HG03457 (cell line): ENCODE measurements around the gene DOCK1.

Source experiments
- ATAC-seq: cut with Tn5 transposase; IDR thresholded peaks from one replicate; pipeline ENCODE4 v1.9.1; 2021; ENCODE audit warnings: moderate number of reproducible peaks; ENCODE audit not compliant: unreplicated experiment

DOCK1 gene

DNA sequence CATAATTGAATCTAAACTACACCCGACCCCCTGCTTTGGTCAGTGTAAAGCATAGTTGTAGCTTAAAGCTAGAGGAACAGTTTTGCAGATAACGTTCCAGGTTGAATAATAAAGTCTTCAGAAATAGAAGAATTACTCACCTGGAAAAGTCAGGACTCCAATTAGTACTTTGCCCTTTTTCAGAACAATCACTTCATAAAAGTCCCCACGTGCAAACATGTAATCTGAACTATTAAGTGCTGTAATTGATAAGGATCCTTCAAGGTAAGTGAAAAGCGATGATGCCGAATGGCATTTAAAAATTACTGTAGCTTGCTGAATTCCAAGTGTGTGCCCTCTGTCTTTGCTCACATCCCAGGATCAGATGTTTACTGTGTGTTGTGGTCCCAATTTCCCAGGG lies 344.8 kb downstream of the DOCK1 start:
- ATAC-seq: no peak

DNA sequence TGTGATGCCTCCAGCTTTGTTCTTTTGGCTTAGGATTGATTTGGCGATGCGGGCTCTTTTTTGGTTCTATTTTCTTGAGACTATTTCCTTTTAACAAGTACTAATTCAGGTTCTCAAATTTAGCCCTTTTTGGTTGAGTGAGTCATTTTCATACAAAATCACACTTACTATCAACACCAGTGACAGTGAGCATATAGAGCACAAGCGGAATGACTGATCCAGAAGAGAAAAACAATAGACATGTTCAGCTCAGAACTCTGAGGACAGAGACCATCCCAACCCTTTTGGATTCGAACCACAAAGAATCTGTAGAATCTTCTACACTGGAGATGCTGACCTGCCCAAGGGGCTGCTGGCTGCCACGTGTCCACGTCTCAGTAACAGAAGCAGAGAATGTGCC lies 347.6 kb downstream of the DOCK1 start:
- ATAC-seq: no peak

DNA sequence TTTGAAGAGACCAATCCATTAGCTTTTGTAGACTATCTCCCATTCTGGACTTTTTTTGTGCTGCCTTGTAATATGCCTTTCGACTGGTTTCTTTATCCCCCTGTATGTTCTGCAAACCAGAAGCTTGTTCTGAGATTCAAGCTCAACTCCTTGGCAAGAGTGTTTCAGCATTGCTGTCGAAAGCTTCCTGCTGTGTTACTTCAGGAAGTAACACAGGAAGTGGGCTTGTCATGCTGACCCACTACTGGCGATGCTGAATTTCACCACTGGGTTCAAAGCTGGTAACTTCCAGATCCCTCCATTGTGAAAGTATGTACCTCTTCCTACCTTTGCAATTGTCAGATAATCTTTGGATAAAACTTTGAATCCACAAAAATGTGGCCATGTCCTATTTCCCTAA lies 349.0 kb downstream of the DOCK1 start:
- no peak for ATAC-seq

DNA sequence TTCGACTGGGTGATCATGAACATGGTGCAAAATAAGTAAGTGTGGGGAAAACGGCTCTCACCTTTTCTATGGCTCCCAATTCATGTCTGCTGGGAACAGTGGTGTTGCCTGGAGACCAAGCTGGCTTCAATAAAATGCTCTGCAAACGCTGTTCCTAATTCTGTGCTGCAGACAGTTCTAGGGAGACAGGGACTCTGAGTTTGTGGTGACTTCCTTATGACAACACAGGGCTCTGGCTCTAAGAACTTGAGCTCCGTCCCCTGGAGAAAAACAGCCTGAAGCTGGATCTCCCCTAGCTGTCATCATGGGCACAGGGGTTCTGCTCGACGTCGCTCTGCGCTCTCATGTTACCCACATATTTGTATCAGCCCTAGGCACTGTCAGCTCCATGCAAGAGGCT lies 352.2 kb downstream of the DOCK1 start:
- ATAC-seq: no peak

DNA sequence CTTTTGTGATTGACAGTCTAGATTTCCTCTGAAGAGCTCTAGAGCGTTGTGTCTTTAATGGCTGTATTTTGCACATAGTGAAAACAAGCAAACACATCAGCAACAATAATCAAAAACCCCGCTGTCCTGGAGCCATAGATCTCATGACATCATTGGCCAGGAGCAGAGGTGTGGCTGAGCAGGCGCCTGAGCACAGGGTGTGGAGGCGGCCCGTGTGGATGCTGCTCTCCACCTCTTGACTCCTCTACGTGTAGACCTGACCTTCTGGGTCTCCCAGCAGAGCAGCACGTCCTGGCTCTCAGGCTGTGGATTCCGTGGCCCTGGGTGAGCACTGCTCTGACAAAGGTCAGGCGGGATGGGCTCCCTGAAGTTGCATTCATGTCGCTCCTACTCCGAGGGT lies 354.1 kb downstream of the DOCK1 start:
- no peak for ATAC-seq

DNA sequence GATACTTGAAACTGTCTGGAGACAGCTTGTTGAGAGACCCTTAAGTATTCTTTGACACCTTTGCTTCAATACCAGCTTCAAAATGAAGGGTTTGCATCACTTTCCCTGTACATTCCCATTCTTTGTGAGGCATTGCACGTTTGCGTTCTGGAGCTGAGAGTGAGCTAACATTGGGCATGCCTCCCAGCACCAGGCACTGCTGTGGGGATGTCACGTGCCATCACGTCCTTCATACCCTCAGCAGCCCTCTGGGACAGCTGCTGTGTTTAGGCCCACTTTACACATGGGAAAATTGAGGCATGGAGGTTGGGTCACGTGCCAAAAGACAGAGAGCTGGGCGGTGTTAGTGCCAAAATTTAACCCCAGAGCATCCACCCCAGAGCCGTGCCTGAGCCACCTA lies 357.4 kb downstream of the DOCK1 start:
- no peak for ATAC-seq

DNA sequence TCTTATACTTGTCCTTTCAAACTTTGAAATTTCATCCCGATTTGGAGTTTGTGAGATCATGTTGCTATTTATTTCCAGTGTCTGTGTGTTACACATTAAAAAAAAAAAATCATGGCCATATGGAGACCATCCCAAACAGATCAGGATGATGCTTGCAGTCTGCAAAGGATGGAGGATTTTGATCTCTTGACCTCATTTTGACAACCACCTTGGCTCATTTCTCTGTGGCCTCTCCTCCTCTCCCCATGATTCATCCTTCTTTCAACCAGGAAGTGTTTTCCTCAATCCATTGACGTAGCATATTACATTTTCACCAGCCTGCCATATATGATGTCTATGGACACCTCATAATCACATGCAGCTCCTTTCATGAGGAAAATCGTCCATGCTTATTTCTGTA lies 360.1 kb downstream of the DOCK1 start:
- ATAC-seq: no peak

DNA sequence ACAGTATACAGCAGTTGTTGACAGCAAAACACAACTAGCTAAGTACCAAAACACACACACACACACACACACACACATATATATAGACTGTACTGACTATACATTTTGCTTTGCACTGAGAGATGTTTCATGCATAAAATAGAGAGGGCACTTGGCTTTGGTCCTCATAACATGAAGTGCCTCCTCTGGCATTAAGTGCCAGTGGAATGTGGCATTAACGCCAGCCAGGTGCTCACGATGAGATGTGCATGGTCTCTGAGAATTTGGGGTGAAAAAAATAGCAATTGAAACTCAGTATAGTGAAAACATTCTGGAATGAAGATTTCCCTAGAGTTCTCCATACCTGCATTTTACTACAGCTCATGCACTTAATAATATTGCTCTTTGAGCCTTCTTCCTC lies 361.2 kb downstream of the DOCK1 start:
- ATAC-seq: no peak

DNA sequence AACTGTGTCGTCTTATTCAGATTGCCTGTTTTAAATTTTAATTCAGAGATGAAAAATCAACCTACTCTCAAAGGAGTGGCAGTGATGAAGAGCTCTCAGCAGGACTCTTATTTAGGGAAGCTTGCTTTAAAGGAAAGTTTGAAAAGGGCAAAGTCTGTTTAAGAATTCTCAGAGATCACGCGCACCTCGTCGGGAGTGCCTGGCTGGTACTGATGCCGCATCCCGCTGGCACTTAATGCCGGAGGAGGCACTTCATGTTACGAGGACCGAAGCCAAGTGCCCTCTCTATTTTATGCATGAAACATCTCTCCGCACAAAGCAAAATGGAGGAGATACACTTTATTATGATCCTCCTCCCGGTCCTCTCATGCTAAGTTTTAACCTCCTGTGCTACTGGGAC lies 362.2 kb downstream of the DOCK1 start:
- ATAC-seq: no peak

DNA sequence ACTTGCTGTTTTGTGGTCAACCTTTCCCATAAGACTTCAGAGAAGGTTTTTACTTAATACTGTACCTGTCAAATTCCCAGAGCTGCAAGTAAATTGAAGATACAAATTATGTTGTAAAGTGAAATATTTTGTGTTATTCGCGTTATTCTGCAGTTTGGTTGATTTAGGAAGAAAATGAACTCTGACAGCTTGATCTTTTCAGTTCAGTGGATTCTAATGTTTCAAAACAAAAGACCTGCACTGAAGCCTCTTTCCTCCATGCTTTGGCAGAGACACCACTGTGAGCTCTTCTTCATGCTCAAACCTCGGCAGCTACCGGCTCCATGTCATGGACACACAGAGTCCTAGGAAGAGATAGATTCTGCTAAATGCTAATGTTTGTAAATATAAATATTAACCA lies 366.8 kb downstream of the DOCK1 start:
- ATAC-seq: no peak

DNA sequence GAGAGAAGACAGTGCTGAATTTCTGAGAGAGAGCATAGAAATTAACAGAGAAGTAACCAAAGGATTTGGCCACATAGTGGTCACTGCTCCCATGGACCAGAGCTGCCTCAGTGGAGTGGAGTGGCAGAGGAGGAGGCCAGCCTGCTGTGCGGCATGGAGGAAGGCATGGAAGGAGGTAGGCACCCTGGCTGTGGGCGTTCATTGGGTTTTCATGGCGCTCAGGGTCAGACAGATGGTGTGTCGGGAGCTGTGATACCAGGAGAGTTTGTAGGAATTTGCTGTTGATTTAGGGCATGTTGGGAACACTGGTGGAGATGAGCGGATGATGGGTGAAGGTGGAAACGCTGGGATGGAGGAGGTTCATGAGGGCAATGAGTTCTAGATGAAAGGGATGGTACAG lies 370.0 kb downstream of the DOCK1 start:
- no peak for ATAC-seq

DNA sequence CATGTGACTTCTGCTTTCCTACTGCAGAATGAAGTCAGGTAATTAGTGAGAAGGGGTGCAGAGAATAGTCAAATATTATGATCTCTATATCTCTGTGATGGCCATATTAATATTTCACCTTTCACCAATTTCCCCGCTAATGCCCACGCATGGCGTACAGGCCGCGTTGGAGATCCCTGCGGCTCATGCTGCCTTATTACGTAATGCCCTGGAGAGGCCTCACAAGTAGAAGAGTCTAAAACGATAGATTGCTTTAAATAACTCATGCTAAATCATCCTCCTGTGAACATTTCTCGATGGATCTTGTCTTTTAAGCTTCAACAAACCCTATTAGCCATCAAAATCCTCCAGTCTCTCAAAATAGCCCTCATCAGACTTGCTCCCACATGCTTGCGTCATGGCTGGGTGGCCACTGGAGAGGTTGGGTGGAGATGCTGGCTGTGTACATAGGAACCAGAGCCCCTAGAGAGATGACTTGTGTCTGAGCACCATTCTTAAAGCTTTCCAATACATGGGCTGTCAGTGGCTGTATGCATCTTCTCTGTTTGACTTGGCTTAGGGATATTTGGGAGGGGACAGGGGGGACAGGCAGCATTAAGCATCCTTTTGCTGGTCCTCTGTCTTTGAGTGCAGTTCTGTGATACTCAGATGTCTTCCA lies 370.7 kb downstream of the DOCK1 start:
- no peak for ATAC-seq

DNA sequence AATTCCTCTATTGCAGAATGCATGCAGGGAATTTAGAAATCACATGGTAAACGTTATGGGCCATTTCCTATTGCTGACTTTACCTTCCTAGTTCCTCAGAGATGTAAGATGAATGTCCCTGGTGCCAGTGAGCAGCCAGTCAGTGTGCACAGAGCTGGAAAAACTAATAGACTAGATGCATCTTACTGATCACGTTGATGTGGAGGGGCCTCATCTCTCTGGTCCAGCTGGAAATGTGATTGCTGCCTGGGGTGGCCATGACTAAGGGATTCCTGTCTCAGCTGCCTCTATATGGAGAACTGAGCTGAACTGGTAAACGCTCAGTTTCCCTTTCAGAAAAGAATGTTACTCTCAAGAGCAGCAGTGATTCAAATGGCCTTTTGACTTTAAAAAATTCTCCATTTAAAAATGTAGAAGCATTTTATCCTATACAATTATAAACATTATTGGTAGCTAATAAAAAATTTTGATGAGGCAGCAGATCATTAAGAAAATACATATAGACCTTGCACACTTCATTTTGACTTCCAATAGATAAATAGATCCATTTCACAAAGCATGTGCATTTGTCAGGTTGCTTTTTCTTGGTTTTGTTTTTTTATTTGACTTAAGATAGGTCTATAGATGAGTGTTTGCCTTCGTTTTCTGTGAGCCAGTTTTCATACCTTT lies 371.7 kb downstream of the DOCK1 start:
- ATAC-seq: no peak

DNA sequence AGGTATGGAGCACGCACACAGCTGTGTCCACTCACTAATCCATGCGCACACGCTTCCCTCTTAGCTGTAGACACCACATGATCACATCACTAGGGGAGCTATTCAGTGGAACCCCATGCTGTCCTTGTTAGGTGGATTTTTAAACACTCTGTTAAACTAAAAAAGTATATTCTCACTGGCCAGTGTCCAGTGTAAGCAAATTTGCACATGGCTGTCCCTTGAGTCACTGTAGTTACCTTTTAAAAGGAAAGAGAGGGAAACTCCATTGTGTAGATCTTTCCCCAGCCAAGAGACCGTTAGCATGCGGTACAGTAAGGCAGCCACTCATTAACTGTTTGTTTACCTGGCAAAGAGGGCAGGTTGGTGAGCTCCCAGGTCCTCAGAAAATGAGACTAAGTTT lies 372.8 kb downstream of the DOCK1 start:
- ATAC-seq: no peak

DNA sequence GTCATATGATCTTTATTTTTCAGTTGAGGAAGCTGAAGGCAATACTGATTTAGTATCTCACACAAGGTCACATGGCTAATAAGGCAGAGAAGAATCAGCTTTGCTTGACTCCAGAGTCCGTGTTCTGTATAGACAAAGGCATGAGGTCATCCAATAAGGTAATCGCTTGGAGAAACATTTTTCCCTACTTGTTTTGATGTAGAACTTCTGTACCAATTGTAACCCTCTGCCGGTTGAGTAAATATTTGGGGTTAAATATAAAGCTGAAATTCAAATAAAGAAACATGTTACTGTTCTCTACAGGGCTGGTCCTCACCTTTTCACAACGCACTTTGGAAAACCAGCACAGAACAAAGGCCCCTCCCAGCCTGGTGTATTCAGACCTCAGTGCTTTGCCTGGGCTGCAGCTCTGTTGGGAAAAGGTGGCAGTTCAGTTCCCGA lies 374.1 kb downstream of the DOCK1 start:
- no peak for ATAC-seq

DNA sequence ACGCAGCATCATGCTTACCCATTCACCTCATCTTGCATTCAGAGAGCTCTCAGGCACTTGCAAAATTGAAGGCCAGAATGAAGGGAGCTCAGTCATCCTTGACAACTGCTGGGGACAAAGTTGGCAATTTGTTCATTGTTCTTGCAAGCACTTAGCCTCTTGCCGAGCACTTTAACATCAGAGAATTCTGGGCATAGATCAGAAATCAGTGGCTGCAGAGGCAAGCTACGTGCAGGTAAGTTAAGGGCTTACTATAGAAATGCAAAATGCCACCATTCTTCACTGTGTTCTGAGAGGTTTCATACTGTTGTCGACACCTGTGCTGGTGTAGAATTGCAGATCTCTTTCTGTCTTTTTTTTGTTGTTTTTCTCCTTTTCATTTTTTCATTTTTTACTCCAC lies 375.2 kb downstream of the DOCK1 start:
- ATAC-seq: no peak

DNA sequence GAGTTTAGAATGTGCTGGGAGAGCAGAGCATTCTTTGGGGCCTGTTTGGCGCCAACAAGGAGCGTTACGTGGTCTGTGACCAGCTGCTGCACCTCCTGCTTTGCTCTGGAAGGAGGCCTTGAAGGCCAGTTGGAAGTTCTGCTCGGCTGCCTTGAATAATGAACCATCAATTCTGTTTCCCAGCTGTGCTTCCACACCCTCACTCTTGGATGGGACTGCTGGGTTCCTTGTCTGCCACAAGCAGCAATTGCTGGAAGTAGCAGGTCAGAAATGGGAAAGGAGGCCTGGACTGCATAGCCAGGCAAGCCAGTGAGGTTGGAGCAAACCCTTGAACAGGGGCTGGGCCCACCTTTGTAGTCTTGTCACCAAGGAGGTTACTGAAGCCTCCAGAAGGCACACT lies 377.8 kb downstream of the DOCK1 start:
- ATAC-seq: no peak

DNA sequence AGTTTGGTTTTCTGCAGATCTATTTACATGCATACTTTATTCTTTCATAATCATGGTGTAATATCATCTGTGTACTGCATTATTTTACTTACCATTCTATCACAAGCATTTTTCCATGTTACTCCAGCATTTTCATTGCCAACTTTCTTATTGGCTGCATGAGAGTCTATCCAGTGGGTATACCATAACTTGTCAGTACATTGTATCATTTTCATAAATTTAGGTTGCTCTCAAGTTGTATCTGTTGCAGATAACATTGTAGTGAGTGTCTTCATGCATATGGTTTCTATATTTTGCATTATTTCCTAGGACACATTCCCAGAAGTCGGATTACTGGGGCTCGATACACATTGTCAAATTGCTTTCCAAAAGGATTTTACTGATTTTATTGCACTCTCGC lies 378.3 kb downstream of the DOCK1 start:
- ATAC-seq: no peak

DNA sequence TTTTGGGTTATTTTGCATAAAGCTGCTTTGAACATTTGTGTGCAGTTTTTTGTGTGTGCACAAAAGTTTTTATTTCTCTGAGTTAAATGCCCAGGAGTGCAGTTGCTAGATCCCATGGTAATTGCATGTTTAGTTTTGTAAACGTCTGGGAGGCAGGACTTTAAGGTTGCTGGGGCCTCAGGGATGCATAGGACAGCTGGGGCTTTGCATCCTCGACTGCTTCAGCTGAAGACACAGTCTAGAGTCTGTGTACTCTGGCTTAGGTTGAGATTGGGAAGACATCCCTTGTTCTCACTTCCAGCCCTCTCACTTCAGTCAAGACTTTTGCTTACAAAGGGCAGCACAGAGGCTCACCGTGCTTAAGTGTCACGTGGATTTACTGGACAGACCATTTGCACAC lies 385.6 kb downstream of the DOCK1 start:
- no peak for ATAC-seq

DNA sequence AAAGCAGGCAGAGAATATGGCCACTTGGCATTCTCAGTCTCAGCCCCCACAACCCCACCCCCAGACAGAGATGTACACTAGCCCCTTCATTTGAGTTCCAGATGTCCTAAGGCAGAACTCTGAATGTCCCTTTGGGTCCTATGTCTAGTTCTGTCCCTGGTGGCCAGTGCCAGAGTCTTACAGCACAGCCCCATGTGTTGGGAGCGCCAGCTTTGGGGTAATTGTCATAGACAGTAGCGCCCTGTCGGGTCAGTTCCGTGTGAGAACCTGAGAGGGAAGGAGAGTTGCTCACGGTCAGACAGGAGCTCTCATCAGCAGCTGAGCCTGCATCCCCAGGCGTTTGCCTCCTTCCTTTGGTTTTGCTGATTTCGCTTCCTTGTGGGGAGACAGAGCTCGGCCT lies 386.1 kb downstream of the DOCK1 start:
- no peak for ATAC-seq

DNA sequence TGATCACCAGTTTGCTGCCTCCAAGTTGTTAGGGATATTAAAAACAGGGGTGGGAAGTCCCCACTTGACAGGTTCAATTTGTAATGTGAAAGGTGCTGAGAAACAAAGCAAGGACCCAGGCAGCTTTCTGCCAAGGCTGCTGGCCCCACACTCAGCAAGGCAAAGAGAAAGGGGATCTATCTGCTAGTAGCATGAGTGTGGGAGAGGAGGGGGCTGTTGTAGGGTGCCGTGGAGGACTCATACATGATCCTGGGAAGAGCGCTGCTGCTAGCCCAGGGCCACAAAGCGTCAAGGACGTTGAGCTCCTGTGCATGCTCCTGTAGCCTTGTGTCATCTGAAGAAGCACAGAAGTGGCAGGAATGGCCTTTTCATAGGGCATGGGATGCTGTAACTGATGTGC lies 387.7 kb downstream of the DOCK1 start:
- ATAC-seq: no peak

DNA sequence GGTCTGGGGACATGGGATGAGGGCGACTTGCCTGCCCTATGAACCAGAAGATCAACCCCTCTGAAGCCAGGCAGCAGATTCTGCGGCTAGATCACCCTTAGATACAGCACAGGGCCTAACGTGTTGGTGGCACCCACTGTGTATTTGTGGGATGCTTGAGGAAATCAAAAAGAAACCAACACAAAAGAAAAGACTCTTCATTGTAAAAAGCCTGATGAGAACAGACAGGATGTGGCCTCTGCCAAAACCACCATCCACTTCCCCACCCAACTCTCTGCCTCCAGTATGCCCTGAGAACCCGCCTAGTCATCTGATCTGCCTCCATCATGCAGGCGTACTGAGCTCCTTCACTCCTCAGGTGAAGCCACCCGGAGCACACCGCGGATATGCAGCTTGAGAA lies 388.4 kb downstream of the DOCK1 start:
- ATAC-seq: no peak

DNA sequence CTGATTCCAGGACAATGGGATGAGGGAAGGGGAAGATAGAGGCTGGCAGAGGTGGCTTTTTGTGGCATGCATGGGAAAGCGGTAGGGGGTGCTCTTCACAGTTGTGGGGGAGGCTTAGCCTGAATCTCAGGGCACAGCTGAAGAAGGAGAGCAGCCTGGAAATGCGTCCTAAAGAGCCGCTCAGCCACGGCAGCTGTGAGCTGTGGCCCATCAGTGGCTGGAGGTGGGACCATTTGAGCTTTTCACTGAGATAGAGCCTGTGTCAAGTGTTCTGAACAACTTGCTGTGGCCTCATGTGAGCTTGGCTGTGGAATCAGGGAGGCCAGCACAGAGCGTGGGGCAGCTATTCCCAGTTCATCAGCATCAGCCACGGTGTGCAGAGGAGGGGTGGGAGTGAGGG lies 391.5 kb downstream of the DOCK1 start:
- no peak for ATAC-seq
